Measurements from ENCODE around the gene TMBIM1.

Gene TMBIM1

DNA sequence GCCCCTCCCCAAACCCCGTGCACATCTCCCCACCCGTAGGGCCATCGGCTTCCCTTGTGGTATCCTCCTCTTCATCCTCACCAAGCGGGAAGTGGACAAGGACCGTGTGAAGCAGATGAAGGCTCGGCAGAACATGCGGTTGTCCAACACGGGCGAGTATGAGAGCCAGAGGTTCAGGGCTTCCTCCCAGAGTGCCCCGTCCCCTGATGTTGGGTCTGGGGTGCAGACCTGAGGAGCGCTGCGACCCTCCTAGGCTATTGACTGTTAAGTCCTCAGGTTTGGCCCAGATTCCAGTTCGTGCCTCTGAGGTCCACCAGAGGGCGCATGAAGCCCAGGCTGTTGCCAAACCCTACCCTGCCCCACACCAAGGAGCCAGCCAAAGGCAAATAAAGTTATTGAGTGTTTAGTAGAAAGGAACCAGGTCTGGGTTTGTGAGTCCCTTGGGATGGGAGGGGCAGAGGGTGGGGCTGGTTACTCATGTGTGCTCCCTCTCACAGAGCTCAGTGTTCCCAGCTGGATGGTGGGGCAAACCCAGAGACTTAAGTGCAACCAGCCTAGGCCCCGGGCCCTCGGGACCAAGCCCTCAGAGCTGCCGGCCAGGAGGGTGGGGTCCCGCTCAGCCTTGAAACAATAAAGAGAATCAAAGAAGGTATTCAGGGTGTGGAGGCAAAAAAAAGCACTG, 19.6 kb downstream of the TMBIM1 start:
- DNase-seq (ENCODE audit: low read depth in 2 of 3, low spot score in 2 of 3), result peak in 1 of 3 experiments; percentile 57

DNA sequence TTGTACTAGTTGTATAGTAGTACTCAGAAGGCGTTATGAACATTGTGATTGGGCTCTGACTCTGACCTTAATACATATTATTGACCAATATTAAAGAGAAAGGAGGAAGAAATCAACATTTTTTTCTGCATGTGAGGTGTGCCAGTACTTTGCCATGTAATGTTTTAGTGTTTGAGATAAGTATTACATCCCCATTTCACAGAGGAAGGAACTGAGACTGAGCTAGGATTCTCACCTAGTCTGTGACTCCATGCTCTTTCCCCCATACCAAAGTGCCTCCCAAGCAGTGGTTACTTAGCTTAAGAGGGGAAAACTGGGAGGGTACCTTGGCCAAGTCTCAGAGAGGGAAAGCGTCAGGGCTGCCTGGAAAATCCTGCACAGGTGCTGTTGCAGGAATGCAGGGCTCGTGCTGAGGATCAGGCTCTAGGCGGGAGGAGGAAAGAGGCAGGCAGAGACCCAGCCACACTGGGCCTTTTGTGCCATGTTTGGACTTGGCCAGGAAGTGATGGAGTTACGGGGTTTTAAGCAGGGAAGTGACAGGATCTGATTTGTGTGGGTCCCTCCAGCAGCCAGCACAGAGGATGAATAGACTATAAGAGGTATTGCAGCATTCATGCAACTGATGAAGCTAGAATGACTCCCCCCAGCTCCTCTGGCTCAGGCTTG, 20.3 kb downstream of the TMBIM1 start:
- DNase-seq (ENCODE audit: low read depth in 2 of 3, low spot score in 2 of 3), result no peak

DNA sequence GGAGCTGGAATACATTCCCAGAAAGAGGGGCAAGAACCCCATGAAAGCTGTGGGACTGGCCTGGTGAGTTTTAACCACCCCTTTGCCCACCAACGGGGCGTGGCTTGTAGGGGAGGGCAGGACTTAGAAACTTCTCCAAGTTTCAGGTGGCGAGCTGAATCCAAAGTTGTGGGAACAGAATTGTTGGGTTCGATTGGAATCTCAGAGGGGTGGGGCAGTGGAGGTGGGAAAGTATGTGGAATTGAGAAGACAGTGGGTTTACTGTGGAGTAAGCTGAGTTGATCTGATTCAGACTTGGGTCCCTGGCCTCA, 20.9 kb downstream of the TMBIM1 start:
- DNase-seq (ENCODE audit: low read depth in 2 of 3, low spot score in 2 of 3), result no peak

GRCh38 chr2:218270721-218271486, 21.4 kb downstream of the TMBIM1 start:
- no peak for DNase-seq (ENCODE audit: low read depth in 2 of 3, low spot score in 2 of 3)

GRCh38 chr2:218269900-218270720, 22.2 kb downstream of the TMBIM1 start, which contains the start of the genes AAMP and PNKD:
TSS of gene AAMP (minus strand) at chr2:218270137. CDS start at chr2:218270086, 51 bp downstream.
TSS of gene PNKD (plus strand) at chr2:218270519. CDS start at chr2:218270536, 17 bp downstream.
- DNase-seq (ENCODE audit: low read depth in 2 of 3, low spot score in 2 of 3), result peak; percentile 99

DNA sequence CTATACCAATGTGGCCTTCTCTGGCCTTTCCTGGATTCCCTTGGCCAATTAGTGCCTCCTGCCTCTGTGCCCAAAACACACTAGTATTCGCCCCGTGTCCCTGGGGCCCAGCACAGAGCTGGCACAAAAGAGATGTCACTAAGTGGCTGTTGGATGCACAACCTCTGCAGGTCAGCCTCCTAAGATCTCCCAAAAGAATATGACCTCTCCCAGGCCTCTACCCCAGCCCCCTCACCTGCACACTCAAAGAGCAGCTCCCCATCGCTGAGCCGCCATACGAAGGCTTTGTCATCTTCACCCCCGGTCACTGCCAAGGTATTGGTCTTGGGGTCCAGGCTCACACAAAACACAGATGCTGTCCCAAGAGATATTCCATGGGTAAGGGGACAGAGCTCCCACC, 25.0 kb downstream of the TMBIM1 start:
- no peak for DNase-seq (ENCODE audit: low read depth in 2 of 3, low spot score in 2 of 3)

- DNase-seq (ENCODE audit: low read depth in 2 of 3, low spot score in 2 of 3), result no peak
Measured at GRCh38 chr2:218266316-218266979, 25.9 kb downstream of the TMBIM1 start.

DNA sequence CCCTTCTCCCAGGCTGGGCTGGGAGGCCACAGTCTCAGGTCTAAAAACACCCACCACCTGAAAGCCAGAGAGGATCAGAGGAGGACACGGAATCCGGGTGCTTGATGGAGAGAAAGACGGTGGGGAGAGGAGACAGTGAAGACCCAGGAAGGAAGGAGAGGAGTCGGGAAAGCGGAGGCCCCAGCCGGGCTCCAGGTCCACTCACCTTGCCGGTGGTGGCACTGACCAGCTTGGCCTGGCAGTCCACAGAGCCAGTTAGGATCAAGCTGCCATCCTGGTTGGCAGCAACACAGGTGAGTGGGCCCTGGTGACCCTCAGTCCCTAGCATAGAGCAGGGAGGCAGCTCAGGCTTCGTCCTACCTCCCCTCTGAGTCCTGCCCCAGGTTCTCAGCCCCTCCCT, 26.7 kb downstream of the TMBIM1 start:
- no peak for DNase-seq (ENCODE audit: low read depth in 2 of 3, low spot score in 2 of 3)

DNA sequence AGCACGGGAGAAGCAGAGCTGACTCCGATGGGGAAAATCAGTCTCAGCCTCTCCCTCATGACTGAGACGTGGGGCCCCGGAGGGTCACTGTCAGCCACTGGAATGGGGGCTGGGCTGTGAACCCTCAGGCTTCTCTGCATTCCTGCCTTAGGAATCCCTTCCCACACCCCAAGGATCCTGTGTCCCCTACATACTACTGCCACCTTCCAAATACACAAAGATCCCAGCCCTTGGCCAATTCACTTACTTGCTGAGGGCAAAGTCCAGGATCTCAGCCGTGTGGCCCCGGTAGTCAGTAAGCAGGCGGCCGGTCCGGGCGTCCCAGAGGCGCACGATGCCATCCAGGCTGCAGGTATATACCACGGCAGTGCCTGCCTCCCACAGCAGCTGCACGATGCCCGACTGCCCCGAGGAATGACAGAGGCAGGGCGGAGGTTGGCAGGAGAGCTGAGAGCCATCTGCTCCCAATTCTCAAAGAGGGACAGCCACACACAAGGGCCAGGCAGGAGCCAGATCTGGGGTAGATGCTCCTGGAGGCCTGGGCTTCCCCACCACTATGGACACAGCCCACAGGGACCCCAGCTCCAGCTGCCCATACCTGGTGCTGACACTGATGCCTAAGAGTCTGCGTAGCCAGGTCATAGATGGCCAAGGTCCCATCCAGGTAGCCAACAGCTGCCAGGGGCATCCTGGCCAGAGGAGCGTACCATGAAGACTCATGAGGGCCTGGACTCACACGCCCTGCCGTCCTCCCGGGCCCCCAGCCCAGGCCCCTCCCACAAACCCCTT, 27.3 kb downstream of the TMBIM1 start:
- DNase-seq (ENCODE audit: low read depth in 2 of 3, low spot score in 2 of 3), result no peak

- DNase-seq (ENCODE audit: low read depth in 2 of 3, low spot score in 2 of 3), result no peak
Measured at GRCh38 chr2:218263817-218264641, 28.3 kb downstream of the TMBIM1 start.

DNA sequence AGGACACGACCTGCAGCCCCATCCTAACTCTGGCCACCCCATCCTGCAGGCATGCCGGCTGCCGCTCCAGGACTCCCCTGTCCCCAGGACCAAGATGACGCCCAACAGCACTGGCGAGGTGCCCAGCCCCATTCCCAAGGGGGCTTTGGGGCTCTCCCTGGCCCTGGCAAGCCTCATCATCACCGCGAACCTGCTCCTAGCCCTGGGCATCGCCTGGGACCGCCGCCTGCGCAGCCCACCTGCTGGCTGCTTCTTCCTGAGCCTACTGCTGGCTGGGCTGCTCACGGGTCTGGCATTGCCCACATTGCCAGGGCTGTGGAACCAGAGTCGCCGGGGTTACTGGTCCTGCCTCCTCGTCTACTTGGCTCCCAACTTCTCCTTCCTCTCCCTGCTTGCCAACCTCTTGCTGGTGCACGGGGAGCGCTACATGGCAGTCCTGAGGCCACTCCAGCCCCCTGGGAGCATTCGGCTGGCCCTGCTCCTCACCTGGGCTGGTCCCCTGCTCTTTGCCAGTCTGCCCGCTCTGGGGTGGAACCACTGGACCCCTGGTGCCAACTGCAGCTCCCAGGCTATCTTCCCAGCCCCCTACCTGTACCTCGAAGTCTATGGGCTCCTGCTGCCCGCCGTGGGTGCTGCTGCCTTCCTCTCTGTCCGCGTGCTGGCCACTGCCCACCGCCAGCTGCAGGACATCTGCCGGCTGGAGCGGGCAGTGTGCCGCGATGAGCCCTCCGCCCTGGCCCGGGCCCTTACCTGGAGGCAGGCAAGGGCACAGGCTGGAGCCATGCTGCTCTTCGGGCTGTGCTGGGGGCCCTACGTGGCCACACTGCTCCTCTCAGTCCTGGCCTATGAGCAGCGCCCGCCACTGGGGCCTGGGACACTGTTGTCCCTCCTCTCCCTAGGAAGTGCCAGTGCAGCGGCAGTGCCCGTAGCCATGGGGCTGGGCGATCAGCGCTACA, 29.4 kb downstream of the TMBIM1 start:
- no peak for DNase-seq (ENCODE audit: low read depth in 2 of 3, low spot score in 2 of 3)

DNA sequence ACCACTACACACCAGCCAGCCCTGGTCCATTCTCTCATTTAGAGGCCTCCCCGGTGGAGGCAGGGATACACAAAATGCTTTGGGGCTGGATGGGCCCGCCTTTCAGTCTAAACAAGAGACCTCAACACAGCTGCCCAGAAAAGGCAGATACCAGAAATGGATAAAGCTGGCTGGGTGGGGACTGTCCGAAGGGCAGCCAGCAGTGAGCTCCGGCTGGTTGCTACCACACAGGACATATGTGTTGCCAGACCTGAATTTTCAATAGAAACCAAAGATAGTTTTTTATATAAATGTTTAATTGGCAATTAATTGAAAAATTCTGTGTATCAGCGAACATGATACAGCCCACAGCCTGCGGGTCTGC, 30.1 kb downstream of the TMBIM1 start:
- no peak for DNase-seq (ENCODE audit: low read depth in 2 of 3, low spot score in 2 of 3)

- no peak for DNase-seq (ENCODE audit: low read depth in 2 of 3, low spot score in 2 of 3)
Measured at GRCh38 chr2:218261423-218262236, 30.7 kb downstream of the TMBIM1 start.

- no peak for DNase-seq (ENCODE audit: low read depth in 2 of 3, low spot score in 2 of 3)
Measured at GRCh38 chr2:218260742-218261422, 31.4 kb downstream of the TMBIM1 start, which contains the start of gene GPBAR1. TSS of gene GPBAR1 (plus strand) at chr2:218261015. CDS start at chr2:218262725, 1,710 bp downstream.

- no peak for DNase-seq (ENCODE audit: low read depth in 2 of 3, low spot score in 2 of 3)
Measured at GRCh38 chr2:218260166-218260565, 32.1 kb downstream of the TMBIM1 start.
